CD14-positive monocyte (primary cell): ENCODE results near the gene SPSB1. TPM values are rescaled to one million over a fixed set of nuclear protein-coding genes. Genes with fewer than 3 reads are reported as not detected.
A peak's percentile ranks its signal among the peaks of the same experiment; 100 is the strongest.

Experiments
- DNase-seq, 3 donors: peaks; one replicate each; pipeline ENCODE4 v3.0.0-alpha.2; 2011 to 2022
- H2AFZ ChIP-seq: 2 replicates; pipeline ENCODE4 v1.6.0; 2012; ENCODE audit warnings: mild to moderate bottlenecking, low read depth, low read length, inconsistent platforms; ENCODE audit not compliant: insufficient read depth, poor library complexity, severe bottlenecking
- H3K27ac ChIP-seq, 2 donors: 1 replicate in 1 of 2; 2 replicates in 1 of 2; pipeline ENCODE4 v1.5.1; 2012 to 2013; ENCODE audit warnings: low read length in 2 of 2, control low read depth in 1 of 2, inconsistent platforms in 1 of 2, low read depth in 1 of 2, mild to moderate bottlenecking in 1 of 2
- H3K27me3 ChIP-seq, 2 donors: one replicate each; pipeline versions ENCODE4 v1.6.0 to v1.6.1; 2011 to 2013; ENCODE audit warnings: low read length in 2 of 2; ENCODE audit not compliant: control insufficient read depth in 2 of 2, insufficient read depth in 2 of 2
- H3K36me3 ChIP-seq, 2 donors: replicated peaks in 1 of 2; 1 replicate in 1 of 2; 2 replicates in 1 of 2; pipeline versions ENCODE4 v1.5.1 to v1.6.1; 2012 to 2013; ENCODE audit warnings: low read length in 2 of 2, control low read depth in 1 of 2, inconsistent platforms in 1 of 2, mild to moderate bottlenecking in 1 of 2; ENCODE audit not compliant: insufficient read depth in 2 of 2, control insufficient read depth in 1 of 2
- H3K4me1 ChIP-seq, 2 donors: 1 replicate in 1 of 2; 2 replicates in 1 of 2; pipeline versions ENCODE4 v1.5.1 to v1.6.1; 2012 to 2013; ENCODE audit warnings: low read length in 2 of 2, control low read depth in 1 of 2, inconsistent platforms in 1 of 2, mild to moderate bottlenecking in 1 of 2, moderate library complexity in 1 of 2; ENCODE audit not compliant: insufficient read depth in 2 of 2, control insufficient read depth in 1 of 2
- H3K4me2 ChIP-seq: replicated peaks from 2 replicates; pipeline ENCODE3; 2012; ENCODE audit warnings: low read length, moderate library complexity, mild to moderate bottlenecking; ENCODE audit not compliant: poor library complexity, severe bottlenecking; ENCODE audit errors: extremely low read depth
- H3K4me3 ChIP-seq, 3 experiments: fragments of 200-600 bp in 1 of 3; sonication (generic) in 1 of 3; replicated peaks in 1 of 3; 1 replicate in 2 of 3; 2 replicates in 1 of 3; pipeline ENCODE4 v1.5.1; 2011 to 2013; ENCODE audit warnings: low read length in 3 of 3, mild to moderate bottlenecking in 3 of 3, control low read depth in 2 of 3, low read depth in 2 of 3, inconsistent platforms in 1 of 3, moderate library complexity in 1 of 3
- H3K79me2 ChIP-seq: 2 replicates; pipeline ENCODE4 v1.6.0; 2012; ENCODE audit warnings: mild to moderate bottlenecking, control low read depth, inconsistent platforms, low read length, moderate library complexity; ENCODE audit not compliant: insufficient read depth
- H3K9ac ChIP-seq: 2 replicates; pipeline ENCODE4 v1.6.0; 2017; ENCODE audit warnings: low read length, mild to moderate bottlenecking; ENCODE audit not compliant: insufficient read depth, poor library complexity, severe bottlenecking
- H3K9me3 ChIP-seq, 2 donors: replicated peaks in 1 of 2; 1 replicate in 1 of 2; 2 replicates in 1 of 2; pipeline versions ENCODE4 v1.5.1 to v1.6.1; 2012 to 2013; ENCODE audit warnings: low read length in 2 of 2, control low read depth in 1 of 2; ENCODE audit not compliant: control insufficient read depth in 1 of 2, insufficient read depth in 1 of 2
- H4K20me1 ChIP-seq: 2 replicates; pipeline ENCODE4 v1.6.0; 2012; ENCODE audit warnings: mild to moderate bottlenecking, low read length, control low read depth, moderate library complexity; ENCODE audit not compliant: insufficient read depth
- H3K27ac Mint-ChIP-seq, 7 donors: one replicate each; pipeline ENCODE4 v1.8.0; 2020; ENCODE audit warnings: mild to moderate bottlenecking in 7 of 7, mixed read lengths in 7 of 7, moderate library complexity in 6 of 7, inconsistent platforms in 2 of 7
- H3K27me3 Mint-ChIP-seq, 3 donors: one replicate each; pipeline ENCODE4 v1.8.0; 2021 to 2022; ENCODE audit warnings: low read depth in 3 of 3, mild to moderate bottlenecking in 3 of 3, mixed read lengths in 3 of 3, moderate library complexity in 3 of 3, inconsistent platforms in 1 of 3
- H3K36me3 Mint-ChIP-seq, 2 donors: one replicate each; pipeline ENCODE4 v1.8.0; 2020; ENCODE audit warnings: mixed read lengths in 2 of 2, inconsistent platforms in 1 of 2, mild to moderate bottlenecking in 1 of 2
- H3K4me1 Mint-ChIP-seq: one replicate; pipeline ENCODE4 v1.8.0; 2020; ENCODE audit warnings: mild to moderate bottlenecking, mixed read lengths
- H3K4me3 Mint-ChIP-seq, 2 donors: one replicate each; pipeline ENCODE4 v1.8.0; 2020; ENCODE audit warnings: mild to moderate bottlenecking in 2 of 2, mixed read lengths in 2 of 2, moderate library complexity in 1 of 2
- H3K9me3 Mint-ChIP-seq, 7 donors: one replicate each; pipeline ENCODE4 v1.8.0; 2020 to 2022; ENCODE audit warnings: mixed read lengths in 7 of 7, mild to moderate bottlenecking in 6 of 7, moderate library complexity in 6 of 7, inconsistent platforms in 2 of 7
- WGBS: methylation state at CpG from one replicate; pipeline ENCODE4 v1.1.5; 2013; ENCODE audit warnings: missing lambda C conversion rate; ENCODE audit not compliant: insufficient coverage; 5-methylcytosine and 5-hydroxymethylcytosine counted together
- intact Hi-C, 2 donors: fragments of 100-400 bp; cut with micrococcal nuclease; formaldehyde crosslinking; loops; one replicate each; pipeline versions ENCODE4 v1.15.0 to v1.15.1; 2023
- polyA plus RNA-seq, 3 donors: library from polyadenylated mRNA; depleted of rRNA in 1 of 3; unstranded in 2 of 3; stranded (reverse) in 1 of 3; fragments of 300-500 nt in 2 of 3; fragments of >200 nt in 1 of 3; fragmentation: Illumina TruSeq in 2 of 3; gene quantifications; 1 replicate in 2 of 3; 2 replicates in 1 of 3; pipeline ENCODE4 v1.2.3, GENCODE V29; 2012 to 2021
- TF ChIP-seq, protein P1 (sequence below): fragments of 200-600 bp; IDR thresholded peaks from one replicate; pipeline ENCODE4 v1.8.0; 2022; ENCODE audit warnings: antibody characterized with exemption, mild to moderate bottlenecking

Gene SPSB1
- polyA plus RNA-seq, 3 donors, result 0.15 to 1.2 (median 0.29) TPM

DNA sequence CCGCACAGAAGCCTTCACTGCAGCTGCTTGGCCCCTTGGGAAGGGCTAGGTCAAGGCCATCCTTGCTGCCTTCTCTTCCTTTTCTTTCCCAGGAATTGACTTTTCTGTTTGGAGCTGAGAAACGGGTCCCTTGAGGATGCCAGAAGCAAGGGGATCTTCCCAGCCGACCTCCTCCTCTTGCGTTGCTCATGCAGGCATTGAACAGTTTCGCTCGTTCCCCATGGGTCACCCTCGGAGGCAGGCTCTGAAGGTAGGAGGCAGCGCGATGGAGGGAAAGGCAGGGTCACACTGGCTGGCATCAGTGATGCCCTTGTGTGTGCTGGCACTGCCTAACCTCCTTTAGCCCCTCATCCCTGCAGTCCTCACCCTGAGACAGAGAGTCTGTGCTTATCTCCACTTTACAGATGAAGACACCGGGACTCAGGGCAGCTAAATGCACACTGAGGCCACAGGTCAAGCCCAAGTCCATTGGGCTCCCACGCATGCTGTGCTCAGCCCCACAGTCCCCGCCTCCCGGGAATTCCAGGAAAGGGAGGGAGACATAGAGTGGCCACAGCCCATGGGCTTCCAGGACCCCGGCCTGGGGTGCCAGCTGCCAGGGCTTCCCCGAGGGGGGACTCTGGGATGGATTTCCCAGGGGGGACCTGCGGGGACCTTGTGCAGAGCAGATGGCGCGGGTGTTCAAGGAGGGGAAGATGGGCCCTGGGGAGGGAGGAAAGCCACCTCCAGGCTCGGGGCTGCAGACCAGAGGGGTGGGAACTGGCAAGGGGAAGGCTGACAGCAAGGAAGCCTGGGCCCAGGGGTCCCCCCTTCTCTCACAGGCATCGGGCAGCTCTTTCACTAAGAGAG, 90.2 kb downstream of the SPSB1 start:
- intact Hi-C loops, result no loop called here
- Histone ChIP-seq H3K9me3 (peaks cover 0 to 10% of the 10 kb centered on the region in 2 donors), H3K9ac (no peak overlapping the region), H4K20me1 (no peaks in the 10 kb centered on the region), H3K27ac (no peak overlapping the region), H3K79me2 (no peaks in the 10 kb centered on the region), H3K4me1 (no peaks in the 10 kb centered on the region), H3K27me3 (no peaks in the 10 kb centered on the region), H3K4me2 (no peak overlapping the region), H3K4me3 (no peak overlapping the region), H3K36me3 (no peaks in the 10 kb centered on the region), H2AFZ (no peak overlapping the region)
- WGBS, result 88% methylated on average over 18 of the region's 20 CpGs
- Mint-ChIP-seq H3K27me3 (peaks cover 4 to 12% (median 10%) of the 10 kb centered on the region in 3 donors), H3K4me3 (no peak overlapping the region), H3K4me1 (peaks cover 2% of the 10 kb centered on the region), H3K9me3 (peaks cover 0 to 9% (median 4%) of the 10 kb centered on the region in 7 donors), H3K36me3 (no peaks in the 10 kb centered on the region), H3K27ac (peak overlapping the region in 1 of 7 donors; percentile 2)
- TF ChIP-seq, protein P1, sequence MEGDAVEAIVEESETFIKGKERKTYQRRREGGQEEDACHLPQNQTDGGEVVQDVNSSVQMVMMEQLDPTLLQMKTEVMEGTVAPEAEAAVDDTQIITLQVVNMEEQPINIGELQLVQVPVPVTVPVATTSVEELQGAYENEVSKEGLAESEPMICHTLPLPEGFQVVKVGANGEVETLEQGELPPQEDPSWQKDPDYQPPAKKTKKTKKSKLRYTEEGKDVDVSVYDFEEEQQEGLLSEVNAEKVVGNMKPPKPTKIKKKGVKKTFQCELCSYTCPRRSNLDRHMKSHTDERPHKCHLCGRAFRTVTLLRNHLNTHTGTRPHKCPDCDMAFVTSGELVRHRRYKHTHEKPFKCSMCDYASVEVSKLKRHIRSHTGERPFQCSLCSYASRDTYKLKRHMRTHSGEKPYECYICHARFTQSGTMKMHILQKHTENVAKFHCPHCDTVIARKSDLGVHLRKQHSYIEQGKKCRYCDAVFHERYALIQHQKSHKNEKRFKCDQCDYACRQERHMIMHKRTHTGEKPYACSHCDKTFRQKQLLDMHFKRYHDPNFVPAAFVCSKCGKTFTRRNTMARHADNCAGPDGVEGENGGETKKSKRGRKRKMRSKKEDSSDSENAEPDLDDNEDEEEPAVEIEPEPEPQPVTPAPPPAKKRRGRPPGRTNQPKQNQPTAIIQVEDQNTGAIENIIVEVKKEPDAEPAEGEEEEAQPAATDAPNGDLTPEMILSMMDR, result no peak
- DNase-seq, result no peak

DNA sequence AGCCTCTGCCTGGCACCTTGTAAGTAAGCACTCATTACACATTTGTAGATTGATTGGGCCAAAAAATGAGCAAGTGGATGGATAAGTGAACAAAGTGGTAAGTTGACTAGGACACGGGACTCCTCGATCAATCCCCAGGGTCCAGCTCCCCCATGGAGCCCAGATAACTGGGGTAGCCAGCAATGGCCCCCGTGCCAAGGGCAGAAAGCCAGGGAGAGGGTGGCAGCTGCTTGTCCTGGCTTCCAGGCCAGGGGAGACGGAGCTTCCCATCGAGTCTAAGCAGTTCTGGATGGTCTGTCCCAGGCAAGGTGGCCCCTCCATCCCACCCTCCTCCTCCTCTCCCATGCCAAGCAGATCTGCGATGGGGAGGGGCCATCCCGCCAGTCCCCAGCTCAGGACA, 91.4 kb downstream of the SPSB1 start:
- H3K4me2 ChIP-seq, result no peak overlapping the region
- H3K9me3 Mint-ChIP-seq, result peaks cover 0 to 9% (median 4%) of the 10 kb centered on the region in 7 donors
- peaks cover 6 to 12% (median 12%) of the 10 kb centered on the region in 3 donors for H3K27me3 Mint-ChIP-seq
- no peak overlapping the region for H2AFZ ChIP-seq
- no peak overlapping the region for H3K4me3 ChIP-seq
- H3K27ac ChIP-seq, result no peak overlapping the region
- H3K36me3 ChIP-seq, result no peaks in the 10 kb centered on the region
- no peaks in the 10 kb centered on the region for H3K79me2 ChIP-seq
- TF ChIP-seq, protein P1, result no peak
- no peaks in the 10 kb centered on the region for H3K27me3 ChIP-seq
- no peak overlapping the region for H3K9ac ChIP-seq
- H3K4me1 ChIP-seq, result no peaks in the 10 kb centered on the region
- no peak overlapping the region for H3K4me3 Mint-ChIP-seq
- no peaks in the 10 kb centered on the region for H3K36me3 Mint-ChIP-seq
- no peaks in the 10 kb centered on the region for H4K20me1 ChIP-seq
- H3K4me1 Mint-ChIP-seq, result peaks cover 2% of the 10 kb centered on the region
- H3K27ac Mint-ChIP-seq, result no peak overlapping the region
- peaks cover 0 to 10% of the 10 kb centered on the region in 2 donors for H3K9me3 ChIP-seq
- intact Hi-C loops, result no loop called here
- WGBS, result 94% methylated on average over 7 of the region's 7 CpGs
- DNase-seq, result no peak
